GM23338 (cell line): ENCODE data around the gene BNC2. TPM values are rescaled to one million over a fixed set of nuclear protein-coding genes. Genes with fewer than 3 reads are reported as not detected.

Experiments used
- ATAC-seq: fragments of 200-7000 bp; cut with Tn5 transposase; 3 replicates; pipeline ENCODE4 v1.9.1; 2020
- DNase-seq: peaks from one replicate; pipeline ENCODE4 v3.0.0-alpha.2; 2015; ENCODE audit warnings: low spot score
- H2AFZ ChIP-seq: fragments of 200-600 bp; sonication (generic); 2 replicates; pipeline ENCODE4 v1.8.0; 2016; ENCODE audit warnings: antibody characterized with exemption, mild to moderate bottlenecking, moderate library complexity
- H3F3A ChIP-seq: fragments of 200-600 bp; sonication (generic); replicated peaks from 2 replicates; pipeline ENCODE4 v1.8.0; 2017; ENCODE audit warnings: antibody characterized with exemption, mixed run types, low read depth
- H3K27ac ChIP-seq: fragments of 200-600 bp; sonication (generic); 2 replicates; pipeline ENCODE4 v1.6.1; 2016; ENCODE audit warnings: low read depth
- H3K27me3 ChIP-seq: fragments of 200-600 bp; sonication (generic); 2 replicates; pipeline ENCODE4 v1.8.0; 2016; ENCODE audit warnings: mild to moderate bottlenecking, mixed run types, moderate library complexity; ENCODE audit not compliant: insufficient read depth
- H3K36me3 ChIP-seq: fragments of 200-600 bp; sonication (generic); 2 replicates; pipeline ENCODE4 v1.8.0; 2016; ENCODE audit warnings: mild to moderate bottlenecking; ENCODE audit not compliant: insufficient read depth
- H3K4me1 ChIP-seq: fragments of 200-600 bp; sonication (generic); 2 replicates; pipeline ENCODE4 v1.8.0; 2016; ENCODE audit warnings: mild to moderate bottlenecking, moderate library complexity; ENCODE audit not compliant: insufficient read depth
- H3K4me2 ChIP-seq: fragments of 200-600 bp; sonication (generic); 2 replicates; pipeline ENCODE4 v1.7.1; 2017; ENCODE audit warnings: mixed run types
- H3K4me3 ChIP-seq: fragments of 200-600 bp; sonication (generic); 2 replicates; pipeline ENCODE4 v1.6.1; 2016; ENCODE audit warnings: mixed run types
- H3K79me2 ChIP-seq: fragments of 200-600 bp; sonication (generic); replicated peaks from 2 replicates; pipeline ENCODE4 v1.8.0; 2017; ENCODE audit warnings: mild to moderate bottlenecking; ENCODE audit not compliant: insufficient read depth
- H3K9me2 ChIP-seq: fragments of 200-600 bp; sonication (generic); 2 replicates; pipeline ENCODE4 v1.8.0; 2017; ENCODE audit not compliant: insufficient read depth
- H4K20me1 ChIP-seq: fragments of 200-600 bp; sonication (generic); replicated peaks from 2 replicates; pipeline ENCODE4 v1.8.0; 2017; ENCODE audit warnings: mild to moderate bottlenecking; ENCODE audit not compliant: insufficient read depth
- H3K27ac Mint-ChIP-seq: 2 replicates; pipeline ENCODE4 v1.8.0; 2020; ENCODE audit warnings: inconsistent platforms, mild to moderate bottlenecking, moderate library complexity, mixed read lengths
- H3K27me3 Mint-ChIP-seq: 3 replicates; pipeline ENCODE4 v1.8.0; 2022; ENCODE audit warnings: low read depth, mild to moderate bottlenecking, moderate library complexity, mixed read lengths, inconsistent platforms; ENCODE audit not compliant: insufficient read depth, poor library complexity
- H3K36me3 Mint-ChIP-seq: 3 replicates; pipeline ENCODE4 v1.8.0; 2021; ENCODE audit warnings: low read depth, mild to moderate bottlenecking, inconsistent platforms, moderate library complexity, mixed read lengths
- H3K4me1 Mint-ChIP-seq: 3 replicates; pipeline ENCODE4 v1.8.0; 2020; ENCODE audit warnings: mild to moderate bottlenecking, inconsistent platforms, mixed read lengths
- H3K4me3 Mint-ChIP-seq: 3 replicates; pipeline ENCODE4 v1.8.0; 2021; ENCODE audit warnings: moderate library complexity, mild to moderate bottlenecking, inconsistent platforms, mixed read lengths
- H3K9me3 Mint-ChIP-seq: 3 replicates; pipeline ENCODE4 v1.8.0; 2020; ENCODE audit warnings: moderate library complexity, mild to moderate bottlenecking, inconsistent platforms, mixed read lengths
- CREB1 ChIP-seq: fragments of 250-450 bp; sonication (Bioruptor Pico); IDR thresholded peaks from 2 replicates; pipeline ENCODE4 v1.5.0; 2020; ENCODE audit warnings: low read depth, mild to moderate bottlenecking, moderate library complexity
- EZH2 ChIP-seq: fragments of 200-600 bp; sonication (generic); IDR thresholded peaks from one replicate; pipeline ENCODE4 v1.8.0; 2017; ENCODE audit warnings: antibody characterized with exemption, mild to moderate bottlenecking, low read depth; ENCODE audit not compliant: unreplicated experiment
- STAT1 ChIP-seq: IDR thresholded peaks from one replicate; pipeline ENCODE4 v1.6.1; 2016; ENCODE audit warnings: antibody characterized with exemption; ENCODE audit not compliant: unreplicated experiment
- ZNF114 ChIP-seq: fragments of 250-450 bp; sonication (Bioruptor Pico); IDR thresholded peaks from 2 replicates; pipeline ENCODE4 v1.5.0; 2020; ENCODE audit warnings: mild to moderate bottlenecking, moderate library complexity
- polyA plus RNA-seq: library from polyadenylated mRNA; unstranded; fragments of >200 nt; fragmentation: Nextera tagmentation; extraction: Ambion mirVana; gene quantifications from 2 replicates; pipeline ENCODE4 v1.2.1, GENCODE V29; 2016
- total RNA-seq: library from RNA; depleted of rRNA; stranded (reverse); fragments of >200 nt; shearing (Covaris generic); gene quantifications from 2 replicates; pipeline ENCODE4 v1.2.3, GENCODE V29; 2014
- TF ChIP-seq, protein P1 (sequence below): fragments of 250-450 bp; sonication (Bioruptor Pico); IDR thresholded peaks from 2 replicates; pipeline ENCODE4 v1.5.0; 2020; ENCODE audit warnings: mild to moderate bottlenecking, moderate library complexity
- TF ChIP-seq, protein P2 (sequence below): IDR thresholded peaks from one replicate; pipeline ENCODE4 v1.6.1; 2018; ENCODE audit warnings: antibody characterized with exemption; ENCODE audit not compliant: unreplicated experiment

BNC2 gene
- total and polyA plus RNA-seq, 2 experiments from 2014 or later, result 12.7 to 13.2 TPM

DNA sequence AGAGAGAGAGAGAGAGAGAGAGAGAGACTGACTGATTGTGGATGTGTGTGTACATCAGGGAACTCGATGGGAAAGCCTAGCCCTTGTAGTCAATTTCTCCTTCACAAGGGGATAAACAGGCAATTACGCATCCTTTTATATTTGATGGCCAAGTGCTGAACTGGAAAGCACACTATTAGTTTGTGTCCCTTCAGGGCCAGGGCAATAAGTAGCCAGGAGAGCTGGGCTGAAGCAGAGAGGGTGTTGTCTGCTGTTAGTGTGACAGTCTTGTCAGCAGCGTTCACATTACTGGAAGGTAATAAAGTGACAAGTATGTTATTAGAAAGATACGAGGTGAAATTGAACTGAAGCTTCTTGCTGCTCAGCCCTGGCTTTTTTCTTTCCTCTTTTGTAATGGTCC, 457.7 kb downstream of the BNC2 start:
- no peak overlapping the region for H3K4me2 ChIP-seq
- no peak overlapping the region for H3K27ac Mint-ChIP-seq

More for the DNA sequence above, 457.7 kb downstream of the BNC2 start:
- no peak for DNase-seq
- Histone ChIP-seq H3K27ac (no peak overlapping the region), H3K9me2 (no peaks in the 10 kb centered on the region), H3K4me3 (no peak overlapping the region), H3K4me1 (peaks cover 34% of the 10 kb centered on the region), H3K36me3 (no peaks in the 10 kb centered on the region), H3F3A (no peaks in the 10 kb centered on the region), H4K20me1 (no peaks in the 10 kb centered on the region), H2AFZ (no peak overlapping the region), H3K79me2 (no peaks in the 10 kb centered on the region), H3K27me3 (no peaks in the 10 kb centered on the region)
- no peaks in the 10 kb centered on the region for H3K9me3 Mint-ChIP-seq
- no peaks in the 10 kb centered on the region for H3K36me3 Mint-ChIP-seq
- peaks cover 39% of the 10 kb centered on the region for H3K4me1 Mint-ChIP-seq
- ATAC-seq, result no peak
- no peaks in the 10 kb centered on the region for H3K27me3 Mint-ChIP-seq
- no peak overlapping the region for H3K4me3 Mint-ChIP-seq
- TF ChIP-seq, protein P1, sequence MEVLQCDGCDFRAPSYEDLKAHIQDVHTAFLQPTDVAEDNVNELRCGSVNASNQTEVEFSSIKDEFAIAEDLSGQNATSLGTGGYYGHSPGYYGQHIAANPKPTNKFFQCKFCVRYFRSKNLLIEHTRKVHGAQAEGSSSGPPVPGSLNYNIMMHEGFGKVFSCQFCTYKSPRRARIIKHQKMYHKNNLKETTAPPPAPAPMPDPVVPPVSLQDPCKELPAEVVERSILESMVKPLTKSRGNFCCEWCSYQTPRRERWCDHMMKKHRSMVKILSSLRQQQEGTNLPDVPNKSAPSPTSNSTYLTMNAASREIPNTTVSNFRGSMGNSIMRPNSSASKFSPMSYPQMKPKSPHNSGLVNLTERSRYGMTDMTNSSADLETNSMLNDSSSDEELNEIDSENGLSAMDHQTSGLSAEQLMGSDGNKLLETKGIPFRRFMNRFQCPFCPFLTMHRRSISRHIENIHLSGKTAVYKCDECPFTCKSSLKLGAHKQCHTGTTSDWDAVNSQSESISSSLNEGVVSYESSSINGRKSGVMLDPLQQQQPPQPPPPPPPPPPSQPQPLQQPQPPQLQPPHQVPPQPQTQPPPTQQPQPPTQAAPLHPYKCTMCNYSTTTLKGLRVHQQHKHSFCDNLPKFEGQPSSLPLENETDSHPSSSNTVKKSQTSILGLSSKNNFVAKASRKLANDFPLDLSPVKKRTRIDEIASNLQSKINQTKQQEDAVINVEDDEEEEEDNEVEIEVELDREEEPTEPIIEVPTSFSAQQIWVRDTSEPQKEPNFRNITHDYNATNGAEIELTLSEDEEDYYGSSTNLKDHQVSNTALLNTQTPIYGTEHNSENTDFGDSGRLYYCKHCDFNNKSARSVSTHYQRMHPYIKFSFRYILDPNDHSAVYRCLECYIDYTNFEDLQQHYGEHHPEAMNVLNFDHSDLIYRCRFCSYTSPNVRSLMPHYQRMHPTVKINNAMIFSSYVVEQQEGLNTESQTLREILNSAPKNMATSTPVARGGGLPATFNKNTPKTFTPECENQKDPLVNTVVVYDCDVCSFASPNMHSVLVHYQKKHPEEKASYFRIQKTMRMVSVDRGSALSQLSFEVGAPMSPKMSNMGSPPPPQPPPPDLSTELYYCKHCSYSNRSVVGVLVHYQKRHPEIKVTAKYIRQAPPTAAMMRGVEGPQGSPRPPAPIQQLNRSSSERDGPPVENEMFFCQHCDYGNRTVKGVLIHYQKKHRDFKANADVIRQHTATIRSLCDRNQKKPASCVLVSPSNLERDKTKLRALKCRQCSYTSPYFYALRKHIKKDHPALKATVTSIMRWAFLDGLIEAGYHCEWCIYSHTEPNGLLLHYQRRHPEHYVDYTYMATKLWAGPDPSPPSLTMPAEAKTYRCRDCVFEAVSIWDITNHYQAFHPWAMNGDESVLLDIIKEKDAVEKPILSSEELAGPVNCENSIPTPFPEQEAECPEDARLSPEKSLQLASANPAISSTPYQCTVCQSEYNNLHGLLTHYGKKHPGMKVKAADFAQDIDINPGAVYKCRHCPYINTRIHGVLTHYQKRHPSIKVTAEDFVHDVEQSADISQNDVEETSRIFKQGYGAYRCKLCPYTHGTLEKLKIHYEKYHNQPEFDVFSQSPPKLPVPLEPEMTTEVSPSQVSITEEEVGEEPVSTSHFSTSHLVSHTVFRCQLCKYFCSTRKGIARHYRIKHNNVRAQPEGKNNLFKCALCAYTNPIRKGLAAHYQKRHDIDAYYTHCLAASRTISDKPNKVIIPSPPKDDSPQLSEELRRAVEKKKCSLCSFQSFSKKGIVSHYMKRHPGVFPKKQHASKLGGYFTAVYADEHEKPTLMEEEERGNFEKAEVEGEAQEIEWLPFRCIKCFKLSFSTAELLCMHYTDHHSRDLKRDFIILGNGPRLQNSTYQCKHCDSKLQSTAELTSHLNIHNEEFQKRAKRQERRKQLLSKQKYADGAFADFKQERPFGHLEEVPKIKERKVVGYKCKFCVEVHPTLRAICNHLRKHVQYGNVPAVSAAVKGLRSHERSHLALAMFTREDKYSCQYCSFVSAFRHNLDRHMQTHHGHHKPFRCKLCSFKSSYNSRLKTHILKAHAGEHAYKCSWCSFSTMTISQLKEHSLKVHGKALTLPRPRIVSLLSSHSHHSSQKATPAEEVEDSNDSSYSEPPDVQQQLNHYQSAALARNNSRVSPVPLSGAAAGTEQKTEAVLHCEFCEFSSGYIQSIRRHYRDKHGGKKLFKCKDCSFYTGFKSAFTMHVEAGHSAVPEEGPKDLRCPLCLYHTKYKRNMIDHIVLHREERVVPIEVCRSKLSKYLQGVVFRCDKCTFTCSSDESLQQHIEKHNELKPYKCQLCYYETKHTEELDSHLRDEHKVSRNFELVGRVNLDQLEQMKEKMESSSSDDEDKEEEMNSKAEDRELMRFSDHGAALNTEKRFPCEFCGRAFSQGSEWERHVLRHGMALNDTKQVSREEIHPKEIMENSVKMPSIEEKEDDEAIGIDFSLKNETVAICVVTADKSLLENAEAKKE (CRISPR knock-in tag), result no peak
- no peak for TF ChIP-seq ZNF114 (CRISPR knock-in tag)
- TF ChIP-seq CREB1 (CRISPR knock-in tag), result no peak
- TF ChIP-seq EZH2, result no peak
- TF ChIP-seq, protein P2, sequence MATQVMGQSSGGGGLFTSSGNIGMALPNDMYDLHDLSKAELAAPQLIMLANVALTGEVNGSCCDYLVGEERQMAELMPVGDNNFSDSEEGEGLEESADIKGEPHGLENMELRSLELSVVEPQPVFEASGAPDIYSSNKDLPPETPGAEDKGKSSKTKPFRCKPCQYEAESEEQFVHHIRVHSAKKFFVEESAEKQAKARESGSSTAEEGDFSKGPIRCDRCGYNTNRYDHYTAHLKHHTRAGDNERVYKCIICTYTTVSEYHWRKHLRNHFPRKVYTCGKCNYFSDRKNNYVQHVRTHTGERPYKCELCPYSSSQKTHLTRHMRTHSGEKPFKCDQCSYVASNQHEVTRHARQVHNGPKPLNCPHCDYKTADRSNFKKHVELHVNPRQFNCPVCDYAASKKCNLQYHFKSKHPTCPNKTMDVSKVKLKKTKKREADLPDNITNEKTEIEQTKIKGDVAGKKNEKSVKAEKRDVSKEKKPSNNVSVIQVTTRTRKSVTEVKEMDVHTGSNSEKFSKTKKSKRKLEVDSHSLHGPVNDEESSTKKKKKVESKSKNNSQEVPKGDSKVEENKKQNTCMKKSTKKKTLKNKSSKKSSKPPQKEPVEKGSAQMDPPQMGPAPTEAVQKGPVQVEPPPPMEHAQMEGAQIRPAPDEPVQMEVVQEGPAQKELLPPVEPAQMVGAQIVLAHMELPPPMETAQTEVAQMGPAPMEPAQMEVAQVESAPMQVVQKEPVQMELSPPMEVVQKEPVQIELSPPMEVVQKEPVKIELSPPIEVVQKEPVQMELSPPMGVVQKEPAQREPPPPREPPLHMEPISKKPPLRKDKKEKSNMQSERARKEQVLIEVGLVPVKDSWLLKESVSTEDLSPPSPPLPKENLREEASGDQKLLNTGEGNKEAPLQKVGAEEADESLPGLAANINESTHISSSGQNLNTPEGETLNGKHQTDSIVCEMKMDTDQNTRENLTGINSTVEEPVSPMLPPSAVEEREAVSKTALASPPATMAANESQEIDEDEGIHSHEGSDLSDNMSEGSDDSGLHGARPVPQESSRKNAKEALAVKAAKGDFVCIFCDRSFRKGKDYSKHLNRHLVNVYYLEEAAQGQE, result no peak
- TF ChIP-seq STAT1, result no peak
